ENCODE results near the gene RETN. TPM values are rescaled to one million over a fixed set of nuclear protein-coding genes. Genes with fewer than 3 reads are reported as not detected.
A peak's percentile ranks its signal among the peaks of the same experiment; 100 is the strongest.

RETN gene
- total RNA-seq, 2 donors from 2014 or later = not detected

- DNase-seq = no peak
- H3K36me3 Mint-ChIP-seq (ENCODE audit: low read depth) = no peaks in the 10 kb centered on the region
- no peaks in the 10 kb centered on the region for H3K27me3 Mint-ChIP-seq
- no peak for ATAC-seq
- H3K9me3 ChIP-seq (ENCODE audit: control insufficient read depth, low read length, poor library complexity, severe bottlenecking) = no peaks in the 10 kb centered on the region
- H3K27ac Mint-ChIP-seq = no peak overlapping the region
- H3K4me3 Mint-ChIP-seq = no peak overlapping the region
- H3K4me1 Mint-ChIP-seq = no peaks in the 10 kb centered on the region
Observed at GRCh38 chr19:7691497-7691896, 22.6 kb downstream of the RETN start.

GRCh38 chr19:7692417-7693088 lies 23.7 kb downstream of the RETN start:
- H3K4me1 Mint-ChIP-seq = no peaks in the 10 kb centered on the region
- H3K36me3 Mint-ChIP-seq (ENCODE audit: low read depth) = no peaks in the 10 kb centered on the region
- no peak for DNase-seq
- H3K4me3 Mint-ChIP-seq = no peak overlapping the region
- no peak for ATAC-seq
- no peak overlapping the region for H3K27ac Mint-ChIP-seq
- H3K27me3 Mint-ChIP-seq = peaks cover 3% of the 10 kb centered on the region
- no peaks in the 10 kb centered on the region for H3K9me3 ChIP-seq (ENCODE audit: control insufficient read depth, low read length, poor library complexity, severe bottlenecking)

GRCh38 chr19:7694499-7694898 lies 25.6 kb downstream of the RETN start:
- ATAC-seq (peak; percentile 37), DNase-seq (no peak)
- Mint-ChIP-seq H3K27me3 (peaks cover 15% of the 10 kb centered on the region), H3K4me3 (no peak overlapping the region), H3K27ac (no peak overlapping the region), H3K36me3 (ENCODE audit: low read depth) (no peaks in the 10 kb centered on the region), H3K4me1 (peaks cover 4% of the 10 kb centered on the region)
- no peaks in the 10 kb centered on the region for H3K9me3 ChIP-seq (ENCODE audit: control insufficient read depth, low read length, poor library complexity, severe bottlenecking)

- no peak for ATAC-seq
- DNase-seq = no peak
- Mint-ChIP-seq H3K36me3 (ENCODE audit: low read depth) (peaks cover 2% of the 10 kb centered on the region), H3K4me3 (no peak overlapping the region), H3K4me1 (peaks cover 12% of the 10 kb centered on the region), H3K27me3 (peaks cover 17% of the 10 kb centered on the region), H3K27ac (no peak overlapping the region)
- no peaks in the 10 kb centered on the region for H3K9me3 ChIP-seq (ENCODE audit: control insufficient read depth, low read length, poor library complexity, severe bottlenecking)
Observed at GRCh38 chr19:7697721-7698287, 29.0 kb downstream of the RETN start.

DNA sequence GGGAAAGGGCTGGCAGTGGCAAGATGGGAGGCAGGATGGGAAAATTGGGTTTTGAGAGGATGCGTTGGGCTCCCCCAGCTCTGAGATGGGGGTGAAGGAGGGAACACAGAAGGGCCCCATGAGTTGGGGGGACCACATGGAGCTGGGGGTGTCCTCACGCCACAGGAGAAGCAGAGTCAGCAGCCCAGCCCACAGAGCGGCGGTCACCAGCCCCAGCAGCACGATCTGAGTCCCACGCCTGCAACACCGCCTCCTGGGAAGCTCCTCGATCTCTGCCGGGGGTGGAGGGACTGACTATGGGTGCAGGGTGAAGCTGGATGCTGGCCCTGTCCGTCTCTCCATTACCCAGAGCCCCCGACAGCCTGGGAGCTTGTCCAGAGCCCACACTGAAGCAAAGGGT lies 29.7 kb downstream of the RETN start:
- Mint-ChIP-seq H3K4me3 (no peak overlapping the region), H3K27ac (peak overlapping the region; percentile 57), H3K27me3 (peaks cover 17% of the 10 kb centered on the region), H3K4me1 (peaks cover 13% of the 10 kb centered on the region), H3K36me3 (ENCODE audit: low read depth) (peaks cover 2% of the 10 kb centered on the region)
- H3K9me3 ChIP-seq (ENCODE audit: control insufficient read depth, low read length, poor library complexity, severe bottlenecking) = no peaks in the 10 kb centered on the region
- DNase-seq (no peak), ATAC-seq (no peak)

DNA sequence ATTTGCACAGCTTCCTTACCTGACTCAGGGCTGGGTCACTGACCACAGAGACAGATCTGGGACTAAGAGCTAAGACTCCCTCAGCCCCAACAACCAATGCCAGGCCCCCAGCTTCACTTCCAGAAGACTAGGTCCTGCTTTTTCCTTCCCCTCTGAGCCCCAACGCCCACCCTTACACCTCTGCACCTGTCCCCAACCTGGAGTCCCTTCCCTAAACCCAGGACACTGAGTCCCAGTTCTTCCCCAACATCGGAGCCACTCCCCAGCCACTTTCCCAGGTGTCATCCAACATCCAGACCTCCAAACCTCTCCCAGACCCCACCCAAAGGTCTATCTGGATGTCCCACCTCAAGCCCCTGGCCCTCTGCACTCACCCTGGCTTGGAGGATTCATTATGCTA lies 30.2 kb downstream of the RETN start:
- peaks cover 17% of the 10 kb centered on the region for H3K27me3 Mint-ChIP-seq
- ATAC-seq = no peak
- peak overlapping the region; percentile 57 for H3K27ac Mint-ChIP-seq

GRCh38 chr19:7699417-7700401 lies 30.9 kb downstream of the RETN start:
- ATAC-seq (no peak), DNase-seq (no peak)
- Mint-ChIP-seq H3K4me1 (peaks cover 18% of the 10 kb centered on the region), H3K27ac (peak overlapping the region; percentile 57), H3K36me3 (ENCODE audit: low read depth) (peaks cover 2% of the 10 kb centered on the region), H3K4me3 (peak overlapping the region; percentile 33), H3K27me3 (peaks cover 17% of the 10 kb centered on the region)
- no peaks in the 10 kb centered on the region for H3K9me3 ChIP-seq (ENCODE audit: control insufficient read depth, low read length, poor library complexity, severe bottlenecking)

More for the DNA sequence above, 30.2 kb downstream of the RETN start:
- Mint-ChIP-seq H3K4me3 (no peak overlapping the region), H3K4me1 (peaks cover 16% of the 10 kb centered on the region), H3K36me3 (ENCODE audit: low read depth) (peaks cover 2% of the 10 kb centered on the region)
- DNase-seq = no peak
- H3K9me3 ChIP-seq (ENCODE audit: control insufficient read depth, low read length, poor library complexity, severe bottlenecking) = no peaks in the 10 kb centered on the region

DNA sequence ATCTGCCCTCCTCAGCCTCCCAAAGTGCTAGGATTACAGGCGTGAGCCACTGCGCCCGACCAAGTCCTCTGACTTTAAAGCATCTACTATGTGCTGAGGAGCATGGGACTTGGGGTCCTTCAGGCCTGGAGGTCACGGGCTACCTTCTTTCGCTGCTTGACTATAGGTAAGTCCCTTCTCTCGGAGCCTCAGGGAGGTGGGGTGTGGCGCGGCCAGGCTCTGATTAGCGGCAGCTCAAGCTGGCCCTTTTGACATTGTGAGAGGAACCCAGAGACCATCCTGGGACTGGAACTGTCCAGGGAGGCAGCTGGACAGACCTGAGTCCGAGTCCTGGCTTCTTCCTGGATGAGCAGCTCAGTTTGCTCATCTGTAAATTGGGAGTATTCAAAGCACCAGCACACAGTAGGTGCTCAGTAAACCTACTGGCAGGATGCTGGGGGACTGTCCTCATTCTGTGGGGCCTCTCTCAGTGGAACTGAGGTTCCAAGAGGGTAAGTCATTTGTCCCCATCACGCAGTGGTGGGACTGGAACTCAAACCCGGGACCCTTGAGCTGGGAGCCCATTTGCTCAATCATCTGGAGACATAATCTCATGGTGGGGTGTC lies 32.3 kb downstream of the RETN start:
- Mint-ChIP-seq H3K4me3 (no peak overlapping the region), H3K27ac (peak overlapping the region; percentile 11), H3K36me3 (ENCODE audit: low read depth) (peaks cover 2% of the 10 kb centered on the region), H3K4me1 (peaks cover 27% of the 10 kb centered on the region), H3K27me3 (peaks cover 17% of the 10 kb centered on the region)
- ATAC-seq = no peak
- no peak for DNase-seq
- no peaks in the 10 kb centered on the region for H3K9me3 ChIP-seq (ENCODE audit: control insufficient read depth, low read length, poor library complexity, severe bottlenecking)

DNA sequence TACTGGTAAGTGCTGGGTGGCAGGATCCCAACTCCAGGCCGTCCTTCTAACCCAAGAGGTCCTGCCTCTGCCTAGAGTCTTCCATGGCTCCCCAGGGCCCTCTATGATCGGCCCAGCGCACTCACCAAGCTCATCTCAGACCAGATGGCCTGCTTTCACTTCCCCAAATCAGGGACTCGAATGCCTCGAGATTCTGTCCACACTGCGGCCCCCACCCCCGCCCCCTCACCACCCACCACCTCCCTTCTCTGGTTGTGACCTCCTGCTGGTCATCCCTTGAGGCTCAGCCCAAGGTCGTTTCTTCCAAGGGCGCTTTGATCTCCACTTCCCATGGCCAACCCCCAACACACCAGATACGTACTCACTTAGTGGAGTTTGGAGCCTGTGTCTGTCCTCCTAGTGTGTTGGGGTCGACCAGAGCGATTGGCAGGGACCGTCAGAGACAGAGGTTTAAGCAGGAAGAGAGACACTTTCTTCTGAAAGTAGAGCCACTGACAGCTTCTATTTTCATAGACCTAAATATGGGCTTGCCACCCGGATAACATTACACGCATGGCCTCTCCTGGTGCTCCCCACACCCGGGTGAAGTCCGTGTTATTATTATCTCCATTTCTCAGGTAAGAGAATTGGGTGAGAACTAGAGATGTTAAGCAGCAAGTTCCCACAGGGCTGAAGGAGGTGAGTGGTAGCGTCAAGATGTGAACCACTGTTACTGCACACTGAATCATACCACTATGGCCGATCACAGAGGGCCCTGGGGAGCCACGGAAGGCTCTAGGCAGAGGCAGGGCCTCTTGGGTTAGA lies 33.0 kb downstream of the RETN start, which contains the start of gene FCER2:
Gene FCER2, minus strand, starts transcription at position 478 of the 804 bp plus-strand sequence. CDS start 2,371 bp downstream, outside the sequence.
- peaks cover 17% of the 10 kb centered on the region for H3K27me3 Mint-ChIP-seq
- ATAC-seq = peak; percentile 11
- peaks cover 2% of the 10 kb centered on the region for H3K36me3 Mint-ChIP-seq (ENCODE audit: low read depth)
- peaks cover 34% of the 10 kb centered on the region for H3K4me1 Mint-ChIP-seq
- H3K4me3 Mint-ChIP-seq = peak within 1 kb of the TSS; percentile 59
- no peak for DNase-seq
- H3K9me3 ChIP-seq (ENCODE audit: control insufficient read depth, low read length, poor library complexity, severe bottlenecking) = no peaks in the 10 kb centered on the region
- peak within 1 kb of the TSS; percentile 89 for H3K27ac Mint-ChIP-seq

GRCh38 chr19:7703332-7703731 lies 34.5 kb downstream of the RETN start:
- no peak for ATAC-seq
- Mint-ChIP-seq H3K4me1 (peaks cover 38% of the 10 kb centered on the region), H3K27ac (peak overlapping the region; percentile 89), H3K27me3 (peaks cover 9% of the 10 kb centered on the region), H3K4me3 (no peak overlapping the region), H3K36me3 (ENCODE audit: low read depth) (peaks cover 2% of the 10 kb centered on the region)
- H3K9me3 ChIP-seq (ENCODE audit: control insufficient read depth, low read length, poor library complexity, severe bottlenecking) = no peaks in the 10 kb centered on the region
- DNase-seq = no peak

DNA sequence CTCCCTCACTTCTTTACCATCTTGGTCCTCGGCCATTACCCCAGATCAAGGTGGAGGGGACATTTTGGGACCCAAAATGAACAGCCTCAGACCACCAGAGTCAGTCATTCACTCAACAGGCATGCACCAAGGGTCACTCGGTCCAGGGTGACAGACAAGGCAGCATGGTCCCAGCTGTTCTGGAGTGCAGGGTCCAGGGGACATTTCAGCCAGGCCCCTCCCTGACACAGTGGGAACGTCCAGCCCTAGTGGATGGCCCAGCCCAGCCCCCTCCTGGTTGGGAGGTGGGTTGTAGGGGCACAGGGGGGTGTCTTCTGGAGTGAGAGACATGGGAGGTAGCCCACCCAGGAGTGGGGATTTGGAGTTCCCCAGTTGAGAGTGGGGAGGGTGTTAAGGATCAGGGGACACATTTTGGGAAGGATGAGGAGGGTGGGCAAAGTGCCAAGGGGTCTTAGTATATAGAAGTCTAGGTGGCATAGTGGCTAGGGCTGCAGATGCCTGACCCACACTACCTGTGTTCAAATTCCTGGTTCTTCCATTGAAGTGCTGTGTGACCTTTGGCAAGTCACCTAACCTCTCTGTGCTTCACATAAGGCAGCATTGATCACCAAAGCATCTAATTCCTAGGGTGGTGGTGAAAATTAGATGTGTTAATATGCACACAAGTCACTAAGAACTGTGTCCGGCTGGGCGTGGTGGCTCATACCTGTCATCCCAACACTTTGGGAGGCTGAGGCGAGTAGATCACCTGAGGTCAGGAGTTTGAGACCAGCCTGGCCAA lies 35.6 kb downstream of the RETN start:
- no peak for DNase-seq
- ATAC-seq = no peak
- peak overlapping the region; percentile 95 for H3K27ac Mint-ChIP-seq
- H3K36me3 Mint-ChIP-seq (ENCODE audit: low read depth) = peaks cover 2% of the 10 kb centered on the region
- peaks cover 2% of the 10 kb centered on the region for H3K27me3 Mint-ChIP-seq
- H3K4me3 Mint-ChIP-seq = no peak overlapping the region
- peaks cover 38% of the 10 kb centered on the region for H3K4me1 Mint-ChIP-seq
- H3K9me3 ChIP-seq (ENCODE audit: control insufficient read depth, low read length, poor library complexity, severe bottlenecking) = no peaks in the 10 kb centered on the region

Measured in T-helper 17 cell (primary cell).